ENCODE data around the gene GGT1.
"Not testable (repeated sequence)": the region's sequence is repeated elsewhere in the genome, so short reads cannot be mapped to it uniquely, and the experiment has no call there.

GGT1 gene

GRCh38 chr22:24599958-24600715, 2.9 kb upstream of the GGT1 start:
- DNase-seq (ENCODE audit: low read depth, low spot score) = not testable (repeated sequence)

- no peak for DNase-seq (ENCODE audit: low read depth, low spot score)
Observed at GRCh38 chr22:24601217-24602104, 1.5 kb upstream of the GGT1 start.

- not testable (repeated sequence) for DNase-seq (ENCODE audit: low read depth, low spot score)
Observed at GRCh38 chr22:24602105-24602749, 766 bp upstream of the GGT1 start.

- DNase-seq (ENCODE audit: low read depth, low spot score) = not testable (repeated sequence)
Observed at GRCh38 chr22:24603770-24604629, 1.0 kb downstream of the GGT1 start.

- not testable (repeated sequence) for DNase-seq (ENCODE audit: low read depth, low spot score)
Observed at GRCh38 chr22:24606340-24606739, 3.3 kb downstream of the GGT1 start.

- DNase-seq (ENCODE audit: low read depth, low spot score) = peak; percentile 10
Observed at GRCh38 chr22:24607429-24607983, 4.5 kb downstream of the GGT1 start.

GRCh38 chr22:24608327-24608726, 5.3 kb downstream of the GGT1 start:
- DNase-seq (ENCODE audit: low read depth, low spot score) = not testable (repeated sequence)

GRCh38 chr22:24609888-24610287, 6.9 kb downstream of the GGT1 start:
- not testable (repeated sequence) for DNase-seq (ENCODE audit: low read depth, low spot score)

- not testable (repeated sequence) for DNase-seq (ENCODE audit: low read depth, low spot score)
Observed at GRCh38 chr22:24614794-24615193, 11.8 kb downstream of the GGT1 start.

- DNase-seq (ENCODE audit: low read depth, low spot score) = not testable (repeated sequence)
Observed at GRCh38 chr22:24621244-24621643, 18.3 kb downstream of the GGT1 start.

- DNase-seq (ENCODE audit: low read depth, low spot score) = not testable (repeated sequence)
Observed at GRCh38 chr22:24622596-24622995, 19.6 kb downstream of the GGT1 start.

GRCh38 chr22:24627911-24628310, 24.9 kb downstream of the GGT1 start:
- DNase-seq (ENCODE audit: low read depth, low spot score) = not testable (repeated sequence)

GRCh38 chr22:24629069-24629468, 26.1 kb downstream of the GGT1 start:
- not testable (repeated sequence) for DNase-seq (ENCODE audit: low read depth, low spot score)

- DNase-seq (ENCODE audit: low read depth, low spot score) = not testable (repeated sequence)
Observed at GRCh38 chr22:24630812-24631427, 27.9 kb downstream of the GGT1 start.

- not testable (repeated sequence) for DNase-seq (ENCODE audit: low read depth, low spot score)
Observed at GRCh38 chr22:24631430-24632122, 28.6 kb downstream of the GGT1 start.

GRCh38 chr22:24632642-24633041, 29.6 kb downstream of the GGT1 start:
- not testable (repeated sequence) for DNase-seq (ENCODE audit: low read depth, low spot score)

GRCh38 chr22:24633231-24634023, 30.4 kb downstream of the GGT1 start:
- not testable (repeated sequence) for DNase-seq (ENCODE audit: low read depth, low spot score)

GRCh38 chr22:24634776-24635389, 31.9 kb downstream of the GGT1 start:
- DNase-seq (ENCODE audit: low read depth, low spot score) = not testable (repeated sequence)
